Hepatic stellate cell (primary cell): Measurements from ENCODE around the gene TSHZ2.
"Not testable (repeated sequence)": the region's sequence is repeated elsewhere in the genome, so short reads cannot be mapped to it uniquely, and the experiment has no call there.

Experiments used
- DNase-seq: peaks from one replicate; pipeline ENCODE4 v3.0.0; 2011; ENCODE audit warnings: low spot score

Gene TSHZ2

GRCh38 chr20:52996130-52996529, 24.0 kb downstream of the TSHZ2 start:
- no peak for DNase-seq

- no peak for DNase-seq
These were observed 24.5 kb downstream of the TSHZ2 start for GRCh38 chr20:52996658-52997057.

- no peak for DNase-seq
These were observed 26.1 kb downstream of the TSHZ2 start for GRCh38 chr20:52998268-52998667.

- no peak for DNase-seq
These were observed 26.9 kb downstream of the TSHZ2 start for GRCh38 chr20:52999040-52999439.

- DNase-seq: no peak
These were observed 29.5 kb downstream of the TSHZ2 start for GRCh38 chr20:53001498-53002301.

- no peak for DNase-seq
These were observed 30.6 kb downstream of the TSHZ2 start for GRCh38 chr20:53002786-53003185.

GRCh38 chr20:53003420-53004154, 31.4 kb downstream of the TSHZ2 start:
- no peak for DNase-seq

GRCh38 chr20:53004267-53004813, 32.2 kb downstream of the TSHZ2 start:
- DNase-seq: no peak

- DNase-seq: no peak
These were observed 38.0 kb downstream of the TSHZ2 start for GRCh38 chr20:53009979-53010735.

- DNase-seq: no peak
These were observed 39.5 kb downstream of the TSHZ2 start for GRCh38 chr20:53011640-53012039.

GRCh38 chr20:53013183-53013582, 41.0 kb downstream of the TSHZ2 start:
- no peak for DNase-seq

- DNase-seq: no peak
These were observed 41.7 kb downstream of the TSHZ2 start for GRCh38 chr20:53013847-53014246.

GRCh38 chr20:53016071-53016470, 43.9 kb downstream of the TSHZ2 start:
- DNase-seq: no peak

- DNase-seq: no peak
These were observed 44.4 kb downstream of the TSHZ2 start for GRCh38 chr20:53016534-53017042.

GRCh38 chr20:53017206-53017605, 45.0 kb downstream of the TSHZ2 start:
- no peak for DNase-seq

- no peak for DNase-seq
These were observed 47.3 kb downstream of the TSHZ2 start for GRCh38 chr20:53019464-53019863.

- no peak for DNase-seq
These were observed 48.2 kb downstream of the TSHZ2 start for GRCh38 chr20:53020376-53020775.

- no peak for DNase-seq
These were observed 48.7 kb downstream of the TSHZ2 start for GRCh38 chr20:53020834-53021233.

- no peak for DNase-seq
These were observed 49.8 kb downstream of the TSHZ2 start for GRCh38 chr20:53021934-53022333.

- no peak for DNase-seq
These were observed 51.8 kb downstream of the TSHZ2 start for GRCh38 chr20:53023732-53024520.

- DNase-seq: not testable (repeated sequence)
These were observed 52.5 kb downstream of the TSHZ2 start for GRCh38 chr20:53024653-53025052.
